WI38 (cell line): Measurements from ENCODE around the gene GALNTL6.
"Not testable (repeated sequence)": the region's sequence is repeated elsewhere in the genome, so short reads cannot be mapped to it uniquely, and the experiment has no call there.

Experiments
- H3K4me3 ChIP-seq: 2 replicates; pipeline ENCODE4 v1.5.1; 2011; ENCODE audit warnings: low read depth, mild to moderate bottlenecking, control low read depth, low read length
- CTCF ChIP-seq: IDR thresholded peaks from 2 replicates; pipeline ENCODE4 v1.5.1; 2012; ENCODE audit warnings: low read depth, mild to moderate bottlenecking, control low read depth, low read length

GALNTL6 gene

GRCh38 chr4:172963498-172964294, 1150.5 kb downstream of the GALNTL6 start:
- H3K4me3 ChIP-seq = no peak overlapping the region
- TF ChIP-seq CTCF = no peak

GRCh38 chr4:172970189-172970588, 1157.0 kb downstream of the GALNTL6 start:
- H3K4me3 ChIP-seq = not testable (repeated sequence)

GRCh38 chr4:172974586-172974985, 1161.4 kb downstream of the GALNTL6 start:
- no peak for TF ChIP-seq CTCF
- H3K4me3 ChIP-seq = no peak overlapping the region

GRCh38 chr4:172975651-172976229, 1162.5 kb downstream of the GALNTL6 start:
- H3K4me3 ChIP-seq = no peak overlapping the region
- no peak for TF ChIP-seq CTCF

- H3K4me3 ChIP-seq = not testable (repeated sequence)
Observed at GRCh38 chr4:172977491-172978041, 1164.4 kb downstream of the GALNTL6 start.

- H3K4me3 ChIP-seq = no peak overlapping the region
- no peak for TF ChIP-seq CTCF
Observed at GRCh38 chr4:172978848-172979247, 1165.6 kb downstream of the GALNTL6 start.

GRCh38 chr4:172979332-172979731, 1166.1 kb downstream of the GALNTL6 start:
- no peak for TF ChIP-seq CTCF
- no peak overlapping the region for H3K4me3 ChIP-seq

GRCh38 chr4:172980219-172980618, 1167.0 kb downstream of the GALNTL6 start:
- TF ChIP-seq CTCF = no peak
- no peak overlapping the region for H3K4me3 ChIP-seq
